Measurements from ENCODE around the gene HPCA.
A peak's percentile ranks its signal among the peaks of the same experiment; 100 is the strongest.

The HPCA gene

DNA sequence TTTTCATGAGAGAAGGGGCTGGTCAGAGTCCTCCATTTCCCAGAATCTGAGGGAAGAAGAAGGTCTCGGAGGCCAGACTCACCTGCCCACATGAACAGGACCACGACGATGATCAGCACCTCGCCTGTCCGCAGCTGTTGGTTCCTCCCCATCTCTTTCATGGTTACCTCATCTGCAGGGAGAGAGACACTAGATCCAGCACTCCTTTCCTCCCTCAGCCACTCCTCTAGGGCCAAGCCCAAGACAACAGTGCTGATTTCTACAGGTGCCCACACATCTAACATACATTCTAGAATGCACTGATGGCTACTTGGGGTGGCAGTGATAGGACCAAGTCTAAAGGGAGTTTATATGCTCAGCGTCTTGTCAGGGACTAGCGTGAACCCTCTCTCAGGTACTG, 18.6 kb upstream of the HPCA start:
- Mint-ChIP-seq H3K9me3 (no peaks in the 10 kb centered on the region), H3K36me3 (ENCODE audit: low read depth) (peaks cover 19% of the 10 kb centered on the region), H3K4me3 (no peak overlapping the region), H3K4me1 (ENCODE audit: low read depth) (peaks cover 9% of the 10 kb centered on the region), H3K27ac (no peak overlapping the region), H3K27me3 (peaks cover 36% of the 10 kb centered on the region)
- no peak for DNase-seq

DNA sequence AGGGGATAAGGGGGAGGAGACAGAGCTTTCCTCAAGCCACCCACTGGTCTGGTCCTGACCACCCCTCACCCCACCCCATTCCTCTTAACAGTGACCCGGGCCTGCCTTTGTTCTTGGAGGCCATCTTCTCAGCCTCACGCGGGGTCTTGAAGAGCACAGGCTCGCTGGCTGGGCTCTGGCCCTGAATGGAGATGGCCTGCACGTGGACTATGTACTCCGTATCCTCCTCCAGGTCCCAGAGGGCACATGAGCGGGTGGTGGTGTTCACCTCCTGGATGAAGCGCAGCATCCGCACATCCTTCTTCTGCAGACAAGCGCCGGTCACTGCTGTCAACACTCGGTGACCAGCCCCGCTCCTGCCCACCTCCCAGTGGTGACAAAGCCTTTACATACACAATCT, 18.2 kb upstream of the HPCA start:
- Mint-ChIP-seq H3K4me3 (no peak overlapping the region), H3K9me3 (no peaks in the 10 kb centered on the region), H3K27me3 (peaks cover 40% of the 10 kb centered on the region), H3K4me1 (ENCODE audit: low read depth) (peaks cover 10% of the 10 kb centered on the region), H3K36me3 (ENCODE audit: low read depth) (peaks cover 15% of the 10 kb centered on the region), H3K27ac (no peak overlapping the region)
- DNase-seq: no peak

DNA sequence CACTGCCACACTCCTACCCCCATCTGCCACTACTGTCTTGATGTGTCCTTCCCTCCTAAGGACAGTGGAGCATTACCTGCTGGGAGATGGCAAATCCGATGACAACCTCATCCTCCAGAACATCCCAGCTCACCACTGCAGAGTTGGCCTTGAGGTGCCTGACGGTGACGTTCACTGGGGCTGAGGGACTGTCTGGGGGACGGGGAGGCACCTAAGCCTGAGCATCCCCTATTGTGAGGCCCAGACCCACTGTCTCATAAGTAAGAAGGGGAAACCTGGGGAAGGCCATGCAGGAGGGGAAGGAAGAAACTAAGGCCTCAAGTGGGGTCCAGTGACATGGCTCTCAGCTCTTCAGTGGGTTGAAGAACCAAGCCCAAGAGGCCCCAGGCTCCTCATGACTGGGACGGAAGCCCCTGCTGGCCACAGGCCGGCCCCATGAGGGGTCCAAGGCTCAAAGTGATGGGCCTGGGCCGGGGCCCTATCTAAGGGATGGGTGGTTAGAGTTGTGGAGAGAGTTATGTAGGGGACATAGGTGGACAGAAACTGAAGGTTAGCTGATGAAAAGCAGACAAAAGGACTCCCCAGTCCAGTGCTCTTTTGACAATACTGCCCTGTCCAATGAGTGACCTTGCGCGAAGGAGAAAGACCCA, 17.4 kb upstream of the HPCA start:
- DNase-seq: no peak
- Mint-ChIP-seq H3K4me1 (ENCODE audit: low read depth) (peaks cover 10% of the 10 kb centered on the region), H3K27me3 (peaks cover 46% of the 10 kb centered on the region), H3K36me3 (ENCODE audit: low read depth) (peaks cover 12% of the 10 kb centered on the region), H3K9me3 (no peaks in the 10 kb centered on the region), H3K27ac (no peak overlapping the region), H3K4me3 (no peak overlapping the region)

DNA sequence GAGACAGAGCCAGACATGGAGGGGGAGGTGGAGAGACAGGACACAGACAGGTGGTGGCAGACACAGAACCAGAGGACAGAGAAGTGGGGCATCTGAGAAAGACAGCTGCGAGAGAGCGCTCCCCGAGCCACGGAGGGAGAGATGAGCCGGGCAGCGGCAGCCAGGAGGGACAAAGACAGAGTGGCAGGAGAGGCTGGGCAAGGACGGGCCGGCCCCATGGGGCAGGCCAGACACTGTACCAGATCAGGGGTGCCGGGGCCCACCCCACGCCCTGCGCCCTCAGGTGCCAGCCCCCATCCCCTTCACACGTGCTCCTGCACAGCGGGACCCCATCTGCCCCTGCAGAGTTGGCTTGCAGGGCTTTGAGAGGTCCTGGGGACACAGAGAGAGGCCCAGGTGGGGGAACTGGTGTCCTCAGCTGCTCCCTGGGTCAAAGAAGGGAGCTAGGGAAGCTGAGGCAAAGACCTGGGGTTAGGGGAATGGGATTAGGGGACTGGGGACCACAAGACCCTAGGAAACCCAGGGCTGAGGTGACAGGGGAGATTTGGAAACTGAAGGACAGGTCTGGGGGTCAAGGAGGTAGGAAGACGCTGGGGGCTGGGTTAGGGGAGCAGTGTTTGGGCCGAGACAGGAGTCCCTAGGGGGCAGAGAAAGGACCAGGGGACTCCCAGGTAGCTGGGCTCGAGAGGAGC, 16.2 kb upstream of the HPCA start:
- Mint-ChIP-seq H3K27ac (no peak overlapping the region), H3K27me3 (peaks cover 58% of the 10 kb centered on the region), H3K4me1 (ENCODE audit: low read depth) (peaks cover 10% of the 10 kb centered on the region), H3K4me3 (peak overlapping the region; percentile 49), H3K9me3 (no peaks in the 10 kb centered on the region), H3K36me3 (ENCODE audit: low read depth) (peaks cover 5% of the 10 kb centered on the region)
- DNase-seq: no peak

DNA sequence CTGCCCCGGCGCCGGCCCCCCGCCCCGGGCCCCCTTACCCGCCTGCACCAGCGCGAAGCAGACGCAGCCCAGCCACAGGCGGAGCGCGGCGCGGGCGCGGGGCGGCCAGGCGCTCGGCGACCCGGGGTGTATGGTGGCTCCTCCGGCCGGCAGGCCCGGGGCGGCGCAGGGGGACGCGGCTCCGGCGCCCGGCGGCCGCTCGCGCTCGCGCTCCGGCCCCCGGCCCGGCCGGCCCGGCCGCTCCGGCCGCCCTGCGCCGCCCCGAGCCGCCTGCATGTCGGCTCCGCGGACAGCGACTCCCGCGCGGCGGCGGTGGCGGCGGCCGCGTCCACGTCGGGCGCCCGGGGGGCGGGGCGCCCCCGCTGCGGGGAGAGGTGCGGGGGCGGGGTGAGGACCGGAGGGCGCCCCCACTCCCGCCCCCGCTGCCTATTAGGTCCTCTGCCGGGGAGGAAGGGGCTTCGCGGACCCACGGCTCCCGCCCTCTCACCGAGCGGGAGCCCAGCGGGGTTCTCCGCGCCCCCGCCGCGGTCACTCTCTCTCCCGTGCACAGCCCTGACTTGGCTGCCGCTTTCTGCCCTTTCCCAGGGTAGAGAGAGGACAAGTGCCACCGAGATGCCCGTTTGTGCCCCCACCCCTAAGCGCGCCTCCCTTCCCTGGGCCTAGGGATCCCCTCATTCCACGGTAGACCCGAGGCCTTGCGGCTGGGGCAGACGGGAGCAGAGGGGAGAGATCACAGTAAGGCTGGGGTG, 15.5 kb upstream of the HPCA start, which contains the start of gene FNDC5:
Gene FNDC5 (minus strand): TSS at position 298 of the 749 bp plus-strand sequence.
- Mint-ChIP-seq H3K9me3 (no peaks in the 10 kb centered on the region), H3K4me3 (peak within 1 kb of the TSS; percentile 49), H3K4me1 (ENCODE audit: low read depth) (peaks cover 10% of the 10 kb centered on the region), H3K36me3 (ENCODE audit: low read depth) (peaks cover 5% of the 10 kb centered on the region), H3K27me3 (peaks cover 65% of the 10 kb centered on the region), H3K27ac (no peak within 1 kb of the TSS)
- DNase-seq: no peak

DNA sequence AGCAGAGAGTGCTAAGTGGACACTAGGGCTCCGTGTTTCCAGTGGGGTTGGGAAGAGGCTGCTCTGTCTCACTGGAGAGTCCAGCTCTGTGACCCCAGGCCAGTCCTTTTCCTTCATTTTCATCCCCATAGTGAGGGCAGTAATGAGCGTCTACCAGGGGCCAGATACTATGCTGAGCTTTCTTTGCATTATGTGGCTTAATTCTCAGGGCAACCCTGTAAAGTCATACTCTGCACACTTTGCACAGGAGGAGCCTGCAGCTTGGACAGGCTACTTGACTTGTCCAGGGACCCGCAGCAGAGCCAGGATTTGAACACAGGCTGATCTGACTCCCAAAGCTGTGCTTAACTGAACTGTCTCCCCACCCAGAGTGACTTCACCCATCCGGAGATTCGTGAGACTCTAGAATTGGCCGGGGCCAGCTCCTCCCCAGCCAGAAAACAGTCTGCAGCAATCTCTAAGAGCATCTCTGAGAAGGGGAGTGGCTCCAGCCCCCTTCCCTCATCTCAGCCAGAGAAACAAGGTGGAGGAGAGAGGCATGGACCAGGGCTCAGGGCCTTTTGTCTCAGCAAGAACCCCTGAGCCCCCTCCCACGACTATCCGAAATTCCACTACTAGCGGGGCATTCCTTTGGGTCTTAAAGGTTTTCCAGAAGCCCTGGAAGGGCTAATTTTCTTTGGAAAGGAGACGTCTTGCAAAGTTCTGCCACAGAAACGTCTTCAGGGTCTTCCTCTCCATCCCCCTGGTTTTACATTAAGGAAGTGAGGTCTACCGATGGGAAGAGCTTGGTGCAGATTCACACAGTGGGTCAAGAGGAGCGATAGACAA, 14.7 kb upstream of the HPCA start:
- Mint-ChIP-seq H3K4me3 (peak overlapping the region; percentile 46), H3K27me3 (peaks cover 68% of the 10 kb centered on the region), H3K9me3 (no peaks in the 10 kb centered on the region), H3K4me1 (ENCODE audit: low read depth) (peaks cover 10% of the 10 kb centered on the region), H3K27ac (no peak overlapping the region), H3K36me3 (ENCODE audit: low read depth) (peaks cover 5% of the 10 kb centered on the region)
- DNase-seq: peak; percentile 41

DNA sequence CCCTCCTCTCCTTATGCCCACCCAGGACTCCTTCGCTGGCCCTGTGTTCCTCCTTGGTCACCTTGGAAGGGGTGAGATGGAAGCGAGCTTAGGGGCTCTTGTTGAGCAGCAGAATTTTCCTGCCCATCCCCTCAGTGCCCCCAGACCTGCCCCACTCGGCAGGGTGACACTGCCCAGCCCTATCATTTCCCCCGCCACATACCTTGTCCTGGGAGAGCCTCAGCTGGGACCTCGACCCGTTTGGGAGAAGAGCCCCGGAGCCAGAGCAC, 14.2 kb upstream of the HPCA start:
- Mint-ChIP-seq H3K4me1 (ENCODE audit: low read depth) (peaks cover 10% of the 10 kb centered on the region), H3K27ac (no peak overlapping the region), H3K27me3 (peaks cover 72% of the 10 kb centered on the region), H3K9me3 (no peaks in the 10 kb centered on the region), H3K4me3 (no peak overlapping the region), H3K36me3 (ENCODE audit: low read depth) (peaks cover 5% of the 10 kb centered on the region)
- DNase-seq: no peak

DNA sequence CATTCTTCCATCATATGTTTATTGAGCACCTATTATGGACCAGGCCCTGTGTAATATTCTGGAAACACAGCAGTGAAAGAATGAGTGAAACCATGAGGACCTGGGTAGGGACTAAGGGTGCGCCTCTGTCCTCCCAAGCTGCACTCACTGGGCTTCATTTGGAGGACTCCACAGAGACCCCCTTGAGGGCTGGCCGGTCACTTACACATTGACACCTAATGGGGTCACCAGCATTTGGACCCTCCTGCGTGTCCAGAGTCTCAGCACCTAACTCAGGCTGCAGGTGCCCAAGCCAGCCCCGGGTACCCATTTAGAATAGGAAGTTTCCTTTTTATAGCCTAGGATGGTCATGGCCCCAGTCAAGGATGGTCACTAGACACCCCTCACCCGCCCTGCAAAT, 12.8 kb upstream of the HPCA start:
- H3K4me3 Mint-ChIP-seq: no peak overlapping the region
- H3K36me3 Mint-ChIP-seq (ENCODE audit: low read depth): peaks cover 3% of the 10 kb centered on the region
- H3K9me3 Mint-ChIP-seq: no peaks in the 10 kb centered on the region
- peaks cover 80% of the 10 kb centered on the region for H3K27me3 Mint-ChIP-seq
- H3K27ac Mint-ChIP-seq: no peak overlapping the region
- DNase-seq: peak; percentile 15
- peaks cover 10% of the 10 kb centered on the region for H3K4me1 Mint-ChIP-seq (ENCODE audit: low read depth)

DNA sequence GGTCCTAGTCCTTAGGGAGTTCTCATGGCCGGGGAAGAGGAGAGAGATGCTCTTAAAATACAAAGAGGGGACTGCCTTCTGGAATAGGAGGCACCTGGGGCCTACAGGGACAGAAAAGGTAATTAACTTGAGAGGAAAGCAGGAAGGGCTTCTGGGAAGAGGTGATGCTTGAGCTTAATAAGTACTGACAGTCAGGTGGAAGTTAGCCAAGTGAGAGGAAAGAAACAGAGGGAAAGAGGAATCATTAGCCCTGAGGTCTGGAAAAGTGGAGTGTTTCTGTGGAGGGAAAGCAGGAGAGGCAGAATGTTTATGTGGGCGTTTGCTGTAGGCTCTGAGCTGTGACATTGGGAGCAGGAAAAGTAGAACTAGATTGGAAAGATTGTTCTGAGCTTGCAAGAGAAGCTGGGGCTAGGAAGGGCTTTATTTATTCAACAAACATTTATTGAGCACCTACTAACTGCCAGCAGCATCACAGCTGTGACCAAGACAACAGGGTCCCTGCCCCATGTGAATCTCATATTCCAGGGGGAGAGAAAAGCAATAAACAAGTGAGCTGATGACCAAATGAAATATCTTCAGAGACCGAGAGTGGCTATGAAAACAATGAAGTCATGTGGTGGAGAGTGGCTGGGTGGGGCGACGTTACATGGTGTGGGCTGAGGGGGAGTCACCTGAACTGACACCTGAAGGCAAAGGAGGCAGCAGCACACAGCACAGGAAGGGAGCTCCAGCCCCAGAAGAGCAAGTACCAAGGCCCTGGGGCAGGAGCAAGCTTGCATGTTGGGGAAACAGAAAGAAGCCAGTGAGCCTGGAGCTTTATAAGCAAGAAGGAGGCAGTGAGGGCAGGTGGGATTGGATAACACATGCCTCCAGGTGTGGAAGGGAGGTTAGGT, 11.2 kb upstream of the HPCA start:
- Mint-ChIP-seq H3K4me3 (no peak overlapping the region), H3K9me3 (no peaks in the 10 kb centered on the region), H3K4me1 (ENCODE audit: low read depth) (peaks cover 8% of the 10 kb centered on the region), H3K36me3 (ENCODE audit: low read depth) (no peaks in the 10 kb centered on the region), H3K27ac (no peak overlapping the region), H3K27me3 (peaks cover 64% of the 10 kb centered on the region)
- no peak for DNase-seq

DNA sequence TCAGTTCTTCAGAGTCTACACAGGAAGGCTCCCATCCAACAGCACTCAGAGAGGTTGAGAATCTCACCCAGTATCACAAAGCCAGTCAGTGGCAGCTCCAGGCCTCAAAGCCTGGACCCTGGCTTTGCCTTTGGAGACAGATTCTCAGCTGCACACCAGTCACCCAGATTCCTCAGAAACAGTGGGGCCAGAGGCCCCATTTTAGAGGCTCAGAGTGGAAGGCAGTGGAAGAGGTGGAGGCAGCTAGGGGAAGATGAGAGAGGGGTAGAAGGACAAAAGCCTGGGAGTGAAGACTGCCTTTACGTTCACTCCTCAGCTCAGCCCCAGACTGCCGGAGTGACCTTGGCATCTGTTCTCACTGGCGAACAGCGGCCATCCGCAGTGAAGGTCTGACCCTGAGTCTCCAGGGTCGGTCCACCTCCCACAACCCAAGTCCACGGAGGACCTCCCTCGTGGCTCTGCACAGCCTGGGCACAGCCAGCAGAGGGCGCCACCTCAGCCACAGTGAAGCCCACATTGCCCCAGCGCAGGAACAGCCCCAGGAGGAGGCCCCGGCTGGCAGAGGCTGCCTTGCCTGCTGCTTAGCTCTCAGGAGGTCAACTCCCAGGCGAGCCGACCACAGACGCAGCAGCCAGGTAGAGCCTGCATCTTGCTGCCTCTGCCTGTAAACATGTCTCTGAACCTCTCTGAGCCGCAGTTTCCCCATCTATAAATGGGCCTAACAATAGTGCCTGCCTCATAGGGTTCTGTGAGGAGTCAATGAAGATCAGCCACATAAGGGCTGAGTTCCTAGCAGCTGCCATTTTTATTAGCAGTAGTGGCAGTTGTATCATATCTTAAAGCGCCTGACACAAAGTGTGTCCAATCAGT, 9.7 kb upstream of the HPCA start:
- H3K27me3 Mint-ChIP-seq: peaks cover 62% of the 10 kb centered on the region
- peak; percentile 78 for DNase-seq
- no peaks in the 10 kb centered on the region for H3K9me3 Mint-ChIP-seq
- no peaks in the 10 kb centered on the region for H3K36me3 Mint-ChIP-seq (ENCODE audit: low read depth)
- H3K4me1 Mint-ChIP-seq (ENCODE audit: low read depth): peaks cover 3% of the 10 kb centered on the region
- H3K4me3 Mint-ChIP-seq: no peak overlapping the region
- H3K27ac Mint-ChIP-seq: no peak overlapping the region

DNA sequence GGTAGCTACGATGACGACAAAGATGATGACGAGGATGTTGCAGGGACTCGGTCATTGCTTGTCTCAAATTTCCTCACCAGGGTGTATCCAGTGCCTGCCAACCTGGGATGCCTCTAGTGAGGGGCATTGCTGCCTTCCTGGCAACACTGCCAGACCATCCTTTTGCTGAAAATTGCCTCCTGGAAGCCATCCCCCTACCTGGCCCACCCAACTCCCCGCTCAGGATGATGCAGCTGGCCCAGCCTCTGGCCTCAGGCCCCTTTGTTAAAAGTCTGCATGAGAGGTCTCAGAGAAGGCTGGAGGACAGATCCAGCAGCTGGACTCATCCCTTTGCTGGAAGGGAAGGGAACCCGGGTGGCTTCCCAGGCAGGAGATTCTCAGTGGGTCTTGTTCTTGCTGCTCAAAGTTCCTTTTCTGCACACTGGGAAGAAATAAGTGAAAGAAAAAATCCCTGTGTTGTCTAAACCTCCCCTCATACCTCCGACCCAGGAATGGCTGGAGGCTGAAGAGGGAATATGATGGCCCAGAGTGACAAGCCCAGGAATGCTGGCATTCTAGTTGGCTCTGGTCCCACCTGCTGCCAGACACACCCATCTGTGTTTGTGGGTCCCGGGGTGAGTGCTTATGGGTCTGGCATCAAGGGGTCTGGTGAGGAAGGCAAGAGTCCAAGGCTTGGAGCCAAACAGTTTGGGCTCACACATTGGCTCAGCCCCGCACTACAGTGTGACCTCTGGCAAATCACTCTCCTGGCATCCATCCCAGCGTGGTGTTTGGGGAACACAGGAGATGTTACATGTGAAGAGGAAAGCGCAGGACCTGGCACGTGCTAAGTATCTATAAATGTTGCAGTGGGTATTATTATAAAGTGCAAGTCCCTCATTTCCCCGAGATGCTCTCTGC, 8.8 kb upstream of the HPCA start:
- Mint-ChIP-seq H3K27ac (no peak overlapping the region), H3K9me3 (no peaks in the 10 kb centered on the region), H3K4me3 (no peak overlapping the region), H3K27me3 (peaks cover 60% of the 10 kb centered on the region), H3K36me3 (ENCODE audit: low read depth) (no peaks in the 10 kb centered on the region), H3K4me1 (ENCODE audit: low read depth) (peaks cover 1% of the 10 kb centered on the region)
- DNase-seq: peak; percentile 7

DNA sequence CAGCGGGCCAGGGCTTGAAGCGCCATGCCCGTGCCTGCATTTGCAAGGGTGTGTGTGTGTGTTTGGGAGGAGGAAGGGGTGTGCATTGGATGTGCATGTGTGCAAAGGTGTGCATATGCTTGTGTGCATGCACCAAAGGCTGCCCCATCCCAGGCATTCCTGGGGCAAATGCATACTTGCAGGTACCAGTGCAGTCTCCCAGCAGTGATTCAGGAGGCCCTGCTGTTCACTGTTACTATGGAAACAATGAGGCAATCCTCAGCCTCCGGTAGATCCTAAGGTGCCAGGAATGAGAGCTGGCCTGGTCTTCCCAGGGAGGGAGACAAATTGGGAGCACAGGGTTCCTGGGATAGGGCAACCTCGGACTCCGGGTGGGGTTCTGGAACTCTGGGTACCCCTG, 8.1 kb upstream of the HPCA start:
- Mint-ChIP-seq H3K9me3 (no peaks in the 10 kb centered on the region), H3K36me3 (ENCODE audit: low read depth) (no peaks in the 10 kb centered on the region), H3K4me1 (ENCODE audit: low read depth) (no peaks in the 10 kb centered on the region), H3K27me3 (peaks cover 55% of the 10 kb centered on the region), H3K27ac (no peak overlapping the region), H3K4me3 (no peak overlapping the region)
- DNase-seq: peak; percentile 14

All from activated T-cell treated with anti-CD3 and anti-CD28 coated beads, Interleukin-2, amount 50 U/mL, for 24 hours (primary cell).